ENCODE measurements around the gene DNM3. TPM values are rescaled to one million over a fixed set of nuclear protein-coding genes. Genes with fewer than 3 reads are reported as not detected.

Gene DNM3
- total and polyA plus RNA-seq, 2 of the 8 experiments (the other 6 are each of a cell fraction or from before 2014, with no cell fraction given) = 2.0 to 8.5 TPM

DNA sequence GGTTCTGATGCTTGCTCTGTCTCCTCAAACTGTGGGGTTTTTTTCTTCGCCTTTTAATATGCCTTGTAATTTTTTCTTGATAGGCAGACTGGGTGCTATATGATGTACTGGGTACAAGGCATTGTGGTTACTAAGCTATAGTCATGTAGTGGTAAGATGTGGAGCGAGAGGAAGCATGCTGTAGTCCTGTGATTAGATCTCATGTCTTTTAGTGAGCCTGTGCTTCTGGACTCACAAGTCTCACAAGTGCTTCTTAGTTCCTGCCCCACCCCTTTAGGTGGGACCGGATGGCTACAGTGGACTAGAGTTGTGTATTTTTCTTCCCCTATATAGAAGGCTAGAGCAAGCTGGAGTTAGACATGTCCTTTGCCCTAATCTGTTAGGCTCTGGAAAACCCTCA, 178.7 kb downstream of the DNM3 start:
- Histone ChIP-seq H3K9me3 (ENCODE audit: insufficient read depth in 2 of 2, low read depth in 1 of 2, low read length in 1 of 2) (peaks cover 0 to 2% of the 10 kb centered on the region in 2 experiments; a peak in 1 of 4 replicates), H3K56ac (replicated peaks; ENCODE audit: insufficient read length, low read depth, low read length) (no peak overlapping the region), H3K14ac (ENCODE audit: insufficient read length) (no peak overlapping the region), H4K8ac (ENCODE audit: extremely low read depth, insufficient read depth, low read length) (no peak overlapping the region), H3K4me1 (replicated peaks in 1 of 4; ENCODE audit: control insufficient read depth in 3 of 4, insufficient read depth in 4 of 4, low read length in 3 of 4) (peaks cover 0 to 4% (median 2%) of the 10 kb centered on the region in 4 experiments; a peak in 1 of 7 replicates), H4K20me1 (replicated peaks in 1 of 2; ENCODE audit: control insufficient read depth in 1 of 2, insufficient read depth in 2 of 2, low read length in 2 of 2) (no peaks in the 10 kb centered on the region), H3K18ac (ENCODE audit: extremely low read depth, low read length) (no peak overlapping the region), H3K9ac (replicated peaks in 1 of 4; ENCODE audit: extremely low read depth in 1 of 4, low read depth in 3 of 4, low read length in 3 of 4) (no peak overlapping the region), H4K91ac (replicated peaks; ENCODE audit: insufficient read length, low read length) (no peak overlapping the region), H2BK5ac (ENCODE audit: low read depth, low read length) (no peak overlapping the region), H2AK5ac (ENCODE audit: low read depth, low read length) (no peak overlapping the region), H3K79me1 (ENCODE audit: low read depth, low read length) (no peaks in the 10 kb centered on the region), H3K23me2 (ENCODE audit: low read depth, low read length) (no peaks in the 10 kb centered on the region), H2AFZ (ENCODE audit: low read length) (no peak overlapping the region), H3K27me3 (replicated peaks in 1 of 4; ENCODE audit: control insufficient read depth in 3 of 4, extremely low read depth in 1 of 4, insufficient read depth in 3 of 4, low read length in 3 of 4) (no peaks in the 10 kb centered on the region), H2BK20ac (ENCODE audit: low read length) (no peak overlapping the region), H3K4me2 (ENCODE audit: insufficient read depth in 1 of 2, low read depth in 2 of 2, low read length in 2 of 2) (no peak overlapping the region), H3K27ac (ENCODE audit: low read depth, low read length) (no peak overlapping the region), H2BK15ac (ENCODE audit: low read length) (no peak overlapping the region), H2BK12ac (ENCODE audit: low read depth, low read length) (no peak overlapping the region), H3K23ac (ENCODE audit: insufficient read length) (no peak overlapping the region), H3K36me3 (ENCODE audit: control insufficient read depth in 2 of 4, insufficient read depth in 4 of 4, low read length in 3 of 4) (no peaks in the 10 kb centered on the region), H3K4me3 (ENCODE audit: extremely low read depth in 1 of 4, insufficient read depth in 2 of 4, low read depth in 3 of 4, low read length in 4 of 4) (no peak overlapping the region), H3K79me2 (ENCODE audit: control insufficient read depth in 1 of 2, insufficient read depth in 2 of 2, low read length in 2 of 2) (no peaks in the 10 kb centered on the region), H2BK120ac (replicated peaks; ENCODE audit: low read depth, low read length) (no peak overlapping the region), H3K4ac (replicated peaks; ENCODE audit: insufficient read length, low read depth, low read length) (no peak overlapping the region), H4K5ac (ENCODE audit: insufficient read length, low read depth, low read length) (no peak overlapping the region)
- no peak for FAIRE-seq
- DNase-seq (ENCODE audit: low read depth in 1 of 2, low spot score in 2 of 2) = no peak
- ChIA-PET POLR2A (ENCODE audit: partially characterized antibody) (no interaction called here), CTCF (ENCODE audit: partially characterized antibody) (interaction anchor here (0.6 to 3.0 kb wide), 4 partner anchors 16 to 411 kb away, joined by 3 to 8 read pairs (median 6); no protein-coding TSS in a partner anchor)
- no peak for TF ChIP-seq FOSL1 (IDR thresholded peaks at IDR 0.05; ENCODE audit: insufficient read depth, low read depth, low read length)
- TF ChIP-seq EP300 (IDR thresholded peaks at IDR 0.05; ENCODE audit: borderline replicate concordance in 1 of 2, low read depth in 2 of 2, low read length in 2 of 2) = no peak
- WGBS, 2 experiments (ENCODE audit: extremely low coverage in 1 of 2, insufficient coverage in 1 of 2, insufficient read length in 1 of 2, insufficient replicate concordance in 2 of 2, low coverage in 1 of 2, low lambda C conversion rate in 2 of 2, missing lambda C conversion rate in 1 of 2) = 85% methylated on average over 3 of the region's 3 CpGs; no CpG with 5 or more reads in 1 of the 2 experiments

Data from H1 (cell line).